GM19397 (cell line): ENCODE data around the gene GDPGP1.
"Not testable (repeated sequence)": the region's sequence is repeated elsewhere in the genome, so short reads cannot be mapped to it uniquely, and the experiment has no call there.

Source experiments
- ATAC-seq: cut with Tn5 transposase; IDR thresholded peaks from one replicate; pipeline ENCODE4 v1.9.1; 2021; ENCODE audit warnings: mild to moderate bottlenecking, moderate library complexity; ENCODE audit not compliant: unreplicated experiment

The GDPGP1 gene, protein sequence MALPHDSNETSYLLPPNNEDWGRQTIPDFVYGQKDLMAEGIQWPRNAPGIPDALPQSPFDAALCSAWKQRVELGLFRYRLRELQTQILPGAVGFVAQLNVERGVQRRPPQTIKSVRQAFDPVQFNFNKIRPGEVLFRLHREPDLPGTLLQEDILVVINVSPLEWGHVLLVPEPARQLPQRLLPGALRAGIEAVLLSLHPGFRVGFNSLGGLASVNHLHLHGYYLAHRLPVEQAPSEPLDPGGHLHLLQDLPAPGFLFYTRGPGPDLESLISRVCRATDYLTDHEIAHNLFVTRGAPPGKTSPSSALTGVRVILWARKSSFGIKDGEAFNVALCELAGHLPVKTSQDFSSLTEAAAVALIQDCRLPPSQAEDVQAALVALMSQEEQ

DNA sequence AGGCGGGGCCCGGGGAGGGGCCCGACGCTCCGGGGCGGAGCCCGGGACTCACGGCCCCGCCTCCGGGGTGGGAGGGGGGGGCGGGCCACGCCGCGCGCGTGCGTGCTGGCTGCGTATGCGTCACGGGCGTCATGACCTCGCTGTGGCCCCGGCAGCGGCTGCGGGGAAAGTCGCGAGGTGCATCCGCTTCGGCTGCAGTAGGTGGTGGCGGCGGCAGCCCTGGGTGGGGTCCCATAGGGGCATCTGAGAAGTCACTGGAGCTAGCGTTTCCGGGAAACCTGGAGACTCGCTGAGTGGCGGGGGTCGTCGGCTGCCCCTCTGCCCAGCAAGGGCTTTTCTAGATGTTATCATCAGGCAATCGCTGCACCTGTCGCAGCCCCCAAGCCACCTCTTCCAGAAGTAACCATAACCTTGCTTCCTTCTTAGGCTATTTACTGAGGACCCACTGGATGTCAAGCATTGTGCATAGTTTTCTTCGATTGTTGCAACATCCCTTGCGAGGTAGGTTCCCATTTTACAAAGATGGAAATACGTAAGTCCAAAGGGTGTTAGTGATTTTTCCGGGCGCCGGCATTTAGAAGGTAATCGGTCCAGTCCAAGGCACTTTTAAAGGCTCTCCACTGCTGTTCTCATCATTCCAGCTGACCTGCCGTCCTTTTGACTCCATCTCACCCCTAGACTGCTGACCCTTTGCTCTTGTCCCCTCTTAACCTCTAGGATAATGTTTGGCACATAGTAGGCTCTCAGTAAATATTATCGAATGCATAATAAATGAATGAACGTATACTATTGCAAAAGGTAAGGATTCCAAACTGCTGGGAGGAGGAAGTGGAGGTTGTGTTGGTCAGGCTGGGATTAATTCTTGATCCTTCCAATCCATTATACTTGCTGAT lies at the start of gene GDPGP1:
Gene GDPGP1, plus strand, starts transcription at position 114 of the 893 bp plus-strand sequence. CDS start 6,700 bp downstream, outside the sequence.
- ATAC-seq, result peak; percentile 72

DNA sequence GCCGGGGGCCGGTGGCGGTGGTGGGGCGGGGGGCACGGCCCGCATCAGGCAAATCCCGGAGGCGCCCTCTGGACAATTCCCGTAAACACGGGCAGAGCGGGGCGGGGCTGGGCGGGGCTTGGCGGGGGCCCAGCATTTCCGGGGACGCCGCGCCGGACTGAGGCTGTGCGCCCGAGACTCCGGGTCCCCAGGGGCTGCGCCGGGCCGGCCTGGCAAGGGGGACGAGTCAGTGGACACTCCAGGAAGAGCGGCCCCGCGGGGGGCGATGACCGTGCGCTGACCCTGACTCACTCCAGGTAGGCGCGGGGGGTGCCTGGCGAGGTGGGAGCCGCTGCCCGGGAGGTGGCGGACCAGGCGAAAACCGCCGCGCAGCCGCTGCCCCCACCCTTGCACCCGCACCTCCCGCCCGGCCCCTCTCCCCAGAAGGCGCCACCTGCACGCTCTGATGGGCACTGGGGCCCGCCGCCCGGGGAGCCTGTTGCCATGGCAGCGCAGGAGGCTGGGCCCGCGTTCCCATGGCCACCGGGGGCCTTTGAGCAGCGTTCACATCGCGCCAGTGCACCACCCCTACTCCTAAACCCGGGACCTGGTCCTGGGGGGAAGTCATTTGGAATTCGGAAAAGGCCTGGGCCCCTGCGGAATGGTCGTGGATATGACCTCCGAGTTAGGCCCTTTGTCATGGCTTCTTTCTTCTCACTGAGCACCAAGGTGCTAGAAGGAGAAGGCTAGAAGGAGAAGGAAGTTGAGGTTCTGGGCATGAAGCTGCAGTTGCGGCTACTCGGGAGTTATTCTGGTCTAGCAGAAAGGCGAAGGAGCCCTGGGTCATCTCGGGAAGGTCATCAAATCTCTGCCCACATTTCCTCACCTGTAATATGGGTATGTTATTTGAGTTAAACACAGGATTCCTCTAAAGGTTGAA lies 49.0 kb upstream of the GDPGP1 start:
- ATAC-seq, result peak; percentile 82

DNA sequence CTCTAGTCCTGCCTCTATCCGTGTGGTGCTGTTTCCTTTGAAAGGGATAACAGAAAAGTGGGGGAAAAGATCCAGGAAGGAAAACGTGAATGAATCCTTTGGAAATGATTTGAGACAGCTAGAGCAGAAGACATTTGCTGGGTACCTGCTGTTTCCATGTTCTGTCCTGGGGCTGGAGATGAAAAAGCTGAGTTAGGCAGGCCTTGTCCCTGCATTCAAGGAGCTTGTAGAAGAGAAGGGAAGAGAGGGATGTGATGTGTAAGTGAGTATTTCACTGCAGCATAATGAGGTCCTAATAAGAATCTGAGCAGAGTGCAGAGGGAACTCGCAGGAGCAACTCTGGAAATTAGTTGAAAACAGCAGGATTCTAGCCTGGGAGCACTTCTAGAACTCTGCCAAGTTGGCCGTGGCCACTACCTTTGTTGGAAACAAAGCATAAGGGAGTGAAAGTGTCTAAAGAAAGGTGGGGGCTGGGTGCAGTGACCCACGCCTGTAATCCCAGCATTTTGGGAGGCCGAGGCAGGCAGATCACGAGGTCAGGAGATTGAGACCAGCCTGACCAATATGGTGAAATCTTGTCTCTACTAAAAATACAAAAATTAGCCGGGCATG lies 46.6 kb upstream of the GDPGP1 start:
- ATAC-seq, result no peak

DNA sequence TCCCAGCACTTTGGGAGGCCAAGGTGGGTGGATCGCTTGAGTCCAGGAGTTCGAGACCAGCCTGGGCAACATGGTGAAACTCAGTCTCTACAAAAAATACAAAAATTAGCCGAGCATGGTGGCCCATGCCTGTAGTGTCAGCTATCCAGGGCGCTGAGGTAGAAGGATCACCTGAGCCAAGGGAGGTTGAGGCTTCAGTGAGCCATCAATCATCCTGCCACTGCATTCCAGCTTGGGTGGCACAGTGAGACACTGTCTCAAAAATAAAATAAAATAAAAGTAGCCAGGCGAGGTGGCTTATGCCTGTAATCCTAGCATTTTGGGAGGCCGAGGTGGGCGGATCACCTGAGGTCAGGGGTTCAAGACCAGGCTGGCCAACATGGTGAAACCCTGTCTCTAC lies 45.9 kb upstream of the GDPGP1 start:
- ATAC-seq, result not testable (repeated sequence)

DNA sequence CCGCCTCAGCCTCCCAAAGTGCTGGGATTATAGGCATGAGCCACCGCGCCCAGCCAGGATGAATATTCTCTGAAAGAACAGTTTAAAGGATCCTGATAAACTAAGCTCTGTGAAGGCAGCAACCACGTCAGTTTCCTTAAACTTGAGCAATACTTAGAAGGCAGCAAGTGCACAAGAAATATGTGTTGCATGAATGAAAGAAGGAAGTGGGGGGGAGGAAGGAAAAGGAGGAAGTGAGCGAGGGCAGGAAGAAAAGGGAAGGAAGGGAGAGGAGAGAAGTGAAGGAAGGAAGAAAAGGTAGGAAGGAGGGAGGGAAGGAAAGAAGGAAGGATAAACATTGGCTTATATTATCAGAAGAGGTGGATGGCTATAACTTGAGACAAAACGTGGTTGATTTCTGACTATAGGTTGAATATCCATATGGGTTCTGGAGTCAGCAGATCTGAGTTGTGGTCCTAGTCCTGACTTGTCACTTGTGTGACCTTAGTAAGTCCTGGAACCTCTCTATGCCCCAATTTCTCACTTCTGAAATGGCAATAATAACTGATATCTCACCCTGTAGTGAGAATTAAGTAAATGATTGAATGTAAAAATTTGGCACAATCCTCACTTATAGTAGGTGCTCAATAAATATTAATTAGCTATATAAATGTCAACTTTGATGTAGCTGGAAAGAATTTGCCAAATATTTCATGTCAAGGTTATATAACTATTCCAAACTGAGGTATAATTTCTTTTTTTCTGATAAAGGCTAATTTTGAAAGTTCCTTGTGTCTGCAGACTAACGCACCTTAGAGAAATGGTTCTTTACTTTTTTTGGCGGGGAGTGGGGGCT lies 44.9 kb upstream of the GDPGP1 start:
- no peak for ATAC-seq

DNA sequence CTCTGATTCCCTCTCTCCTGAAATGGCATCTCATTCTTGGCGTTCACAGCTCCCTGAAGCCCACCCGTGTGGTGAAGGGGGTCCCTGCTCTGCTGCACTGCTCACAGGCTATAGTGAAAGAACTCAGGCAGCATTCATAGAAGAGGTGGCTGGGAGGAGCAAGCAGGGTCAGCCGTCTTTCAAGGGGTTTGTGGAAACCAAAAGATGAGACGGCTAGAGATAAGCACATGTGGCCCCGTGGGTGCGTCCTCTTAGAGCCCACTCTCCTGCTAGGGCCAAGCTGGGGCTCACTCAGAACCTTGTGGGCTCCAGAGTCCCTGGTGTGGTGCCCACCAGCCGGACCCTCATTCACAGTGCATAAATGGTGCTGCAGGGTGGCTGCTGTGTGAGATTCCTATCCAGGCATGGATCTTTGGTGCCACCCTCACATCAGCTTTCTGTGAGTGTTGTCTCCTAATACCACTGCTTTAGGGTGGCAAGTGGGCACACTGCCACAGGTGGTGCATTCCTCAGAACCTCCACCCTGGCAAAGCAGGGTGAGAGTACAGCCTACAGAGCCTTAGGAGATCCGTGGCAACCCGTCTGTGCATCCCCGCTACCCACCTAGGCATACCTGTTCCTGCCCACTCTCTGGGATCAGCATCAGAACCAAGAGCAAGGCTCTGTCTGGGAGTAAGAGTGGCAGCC lies 44.1 kb upstream of the GDPGP1 start:
- no peak for ATAC-seq

DNA sequence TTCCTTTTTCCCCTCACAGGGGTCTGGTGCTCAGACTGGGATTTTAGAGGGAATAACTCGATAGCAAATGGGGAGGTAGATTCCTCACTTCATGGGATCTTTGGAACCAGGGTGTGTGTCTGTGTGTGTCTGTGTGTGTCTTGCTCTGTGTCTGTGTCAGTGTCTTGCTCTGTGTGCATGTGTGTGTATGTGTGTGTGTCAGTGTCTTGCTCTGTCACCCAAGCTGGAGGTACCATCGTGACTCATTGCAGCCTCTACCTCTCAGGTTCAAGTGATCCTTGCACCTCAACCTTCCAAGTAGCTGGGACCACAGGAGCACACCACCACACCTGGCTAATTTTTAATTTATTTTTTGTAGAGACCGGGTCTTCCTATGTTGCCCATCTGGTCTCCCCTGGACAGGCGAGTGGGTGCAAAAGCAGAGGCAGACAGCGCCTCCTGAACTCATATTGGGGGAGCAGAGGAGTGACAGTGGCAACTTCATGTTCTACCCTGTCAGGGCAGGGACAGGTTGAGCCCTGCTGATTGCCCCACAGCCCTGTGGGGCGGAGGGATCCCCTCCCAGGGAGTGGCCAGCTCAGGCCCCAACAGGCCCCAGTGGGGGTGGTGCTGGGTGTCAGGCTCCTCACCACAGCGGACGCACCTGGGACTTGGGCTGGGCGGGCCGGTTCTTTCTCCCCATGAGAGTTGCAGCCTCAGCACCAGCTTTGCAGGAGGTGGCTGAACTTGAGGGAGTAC lies 43.2 kb upstream of the GDPGP1 start:
- no peak for ATAC-seq

DNA sequence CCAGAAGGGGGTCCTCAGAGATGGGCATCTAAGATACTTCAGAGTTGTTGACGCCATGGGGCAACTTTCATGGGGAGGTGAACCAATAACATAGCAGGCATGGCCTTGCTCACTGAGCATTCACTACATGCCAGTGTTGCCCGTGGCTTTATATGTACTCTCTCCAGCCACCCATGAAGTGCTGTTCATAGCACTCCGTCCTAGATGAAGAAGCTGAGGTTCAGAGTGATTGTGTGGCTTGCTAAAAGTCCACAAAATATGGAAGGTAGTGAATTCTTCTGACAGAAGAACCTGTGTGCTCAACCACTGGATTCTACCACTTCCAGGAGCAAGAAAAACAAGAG lies 42.7 kb upstream of the GDPGP1 start:
- ATAC-seq, result no peak

DNA sequence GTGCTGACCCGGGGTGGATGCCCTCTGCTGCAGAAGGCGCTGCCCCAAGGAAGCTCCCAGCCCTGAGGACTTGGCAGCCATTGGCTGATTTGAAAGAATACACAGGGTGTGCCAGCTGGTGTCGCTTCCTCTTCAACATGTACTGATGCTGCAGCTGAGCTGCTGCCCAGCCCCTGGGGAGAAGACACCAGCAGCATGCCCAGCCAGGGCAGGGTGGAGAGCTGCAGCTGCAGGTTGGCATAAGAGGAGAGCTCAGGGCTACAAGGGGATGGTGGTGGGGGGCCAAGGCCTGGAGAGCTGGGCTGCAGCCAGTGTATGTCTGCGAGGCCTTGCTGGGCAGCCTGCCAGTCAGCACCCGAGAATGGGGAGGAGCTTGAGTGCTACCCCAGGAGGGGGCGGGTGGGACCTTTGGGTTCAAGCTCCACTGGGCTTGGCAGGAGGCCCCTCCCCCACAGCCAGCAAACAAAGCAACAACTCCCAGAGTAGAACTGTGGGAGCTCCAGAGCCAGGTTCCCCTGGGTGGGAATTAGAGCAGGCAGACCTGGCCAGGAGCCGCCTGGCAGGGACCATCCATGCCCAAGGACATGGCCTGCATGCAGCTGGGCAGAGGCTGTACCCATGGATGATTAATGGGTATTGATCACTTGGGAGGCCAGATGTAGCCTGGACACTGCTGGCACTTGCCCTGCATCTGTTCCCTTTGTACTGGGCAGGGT lies 42.1 kb upstream of the GDPGP1 start:
- ATAC-seq, result peak; percentile 78

DNA sequence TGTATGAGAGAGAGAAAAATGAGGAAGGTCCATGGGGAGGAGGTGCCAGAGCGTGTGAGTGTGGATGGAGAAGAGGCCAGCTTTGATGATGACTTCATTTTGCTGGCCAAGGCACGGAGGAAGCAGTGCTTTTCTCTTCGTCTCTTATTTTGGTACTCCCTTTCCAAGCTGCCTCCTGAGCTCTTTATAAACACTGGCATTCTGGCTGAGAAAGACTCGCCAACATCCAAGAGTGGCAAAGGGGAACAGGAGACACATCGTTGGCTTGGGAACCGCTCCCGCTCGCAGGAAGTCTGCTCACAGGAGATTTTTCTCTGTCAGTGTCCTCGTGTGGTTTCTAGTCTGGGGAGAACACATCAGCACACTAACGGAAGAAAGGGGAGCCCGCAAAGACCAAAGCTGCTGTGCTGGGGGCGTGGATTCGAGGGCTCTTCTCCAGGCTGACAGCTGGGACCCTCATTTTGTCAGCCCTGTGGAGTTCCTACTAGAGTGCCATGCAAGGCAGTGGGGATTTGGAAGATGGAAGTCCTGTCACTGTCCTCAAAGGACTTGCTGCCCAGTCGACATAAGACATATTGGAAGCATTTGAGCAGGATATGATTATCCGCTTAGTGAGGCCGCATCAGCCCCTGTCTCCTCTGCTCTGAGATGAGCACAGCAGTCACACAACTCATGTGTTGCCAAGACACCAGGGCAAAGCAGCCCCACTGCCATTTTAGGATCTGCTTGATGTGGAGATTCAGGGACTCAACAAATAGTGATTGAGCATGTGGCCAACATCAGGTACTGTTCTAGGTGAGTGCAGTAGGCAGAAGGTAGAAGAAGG lies 40.8 kb upstream of the GDPGP1 start:
- no peak for ATAC-seq

DNA sequence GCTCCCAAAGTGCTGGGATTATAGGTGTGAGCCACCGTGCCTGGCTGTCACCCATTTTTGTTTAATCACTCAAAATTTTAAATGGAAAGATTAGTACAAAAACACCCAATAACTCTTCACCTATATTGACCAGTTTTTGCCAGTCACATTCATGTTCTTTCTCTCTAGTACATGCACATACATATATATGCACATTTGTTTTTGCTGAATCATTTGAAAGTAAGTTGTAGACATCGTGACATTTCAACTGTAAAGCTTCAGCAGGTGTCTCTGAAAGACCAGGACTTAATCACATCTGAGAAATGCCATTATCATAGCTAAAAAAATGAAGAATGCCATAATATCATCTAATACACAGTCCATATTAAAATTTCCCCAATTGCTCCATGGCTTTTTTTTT lies 39.4 kb upstream of the GDPGP1 start:
- ATAC-seq, result no peak

DNA sequence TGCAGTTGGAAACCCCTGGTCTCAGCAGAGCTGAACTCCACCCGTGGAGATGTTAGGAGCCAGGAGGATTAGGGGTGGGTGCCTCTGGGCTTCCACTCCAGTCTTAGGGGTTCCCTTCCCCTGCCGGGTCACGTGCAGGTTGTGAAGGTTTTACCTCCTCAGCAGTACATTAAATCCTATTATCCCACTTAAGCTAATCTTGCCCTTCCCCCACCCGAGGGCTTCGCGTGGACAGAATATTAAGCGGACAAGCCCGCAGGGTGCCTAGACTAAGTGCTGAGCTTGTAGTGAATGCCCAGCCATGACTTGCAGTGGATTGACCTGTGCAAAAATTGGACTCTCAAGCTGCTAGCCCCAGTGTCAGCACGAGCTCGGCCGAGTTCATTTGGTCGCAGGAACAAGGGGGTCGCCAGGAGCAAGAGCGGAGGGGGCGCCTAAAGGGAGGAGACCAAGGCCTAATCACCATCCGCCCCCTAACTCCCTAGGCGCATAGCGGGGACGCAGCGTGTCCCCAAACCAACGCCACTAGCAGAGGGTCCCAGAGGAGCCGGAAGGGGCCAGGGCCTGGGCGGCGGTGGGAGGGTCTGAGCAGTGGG lies 33.4 kb upstream of the GDPGP1 start:
- ATAC-seq, result no peak

DNA sequence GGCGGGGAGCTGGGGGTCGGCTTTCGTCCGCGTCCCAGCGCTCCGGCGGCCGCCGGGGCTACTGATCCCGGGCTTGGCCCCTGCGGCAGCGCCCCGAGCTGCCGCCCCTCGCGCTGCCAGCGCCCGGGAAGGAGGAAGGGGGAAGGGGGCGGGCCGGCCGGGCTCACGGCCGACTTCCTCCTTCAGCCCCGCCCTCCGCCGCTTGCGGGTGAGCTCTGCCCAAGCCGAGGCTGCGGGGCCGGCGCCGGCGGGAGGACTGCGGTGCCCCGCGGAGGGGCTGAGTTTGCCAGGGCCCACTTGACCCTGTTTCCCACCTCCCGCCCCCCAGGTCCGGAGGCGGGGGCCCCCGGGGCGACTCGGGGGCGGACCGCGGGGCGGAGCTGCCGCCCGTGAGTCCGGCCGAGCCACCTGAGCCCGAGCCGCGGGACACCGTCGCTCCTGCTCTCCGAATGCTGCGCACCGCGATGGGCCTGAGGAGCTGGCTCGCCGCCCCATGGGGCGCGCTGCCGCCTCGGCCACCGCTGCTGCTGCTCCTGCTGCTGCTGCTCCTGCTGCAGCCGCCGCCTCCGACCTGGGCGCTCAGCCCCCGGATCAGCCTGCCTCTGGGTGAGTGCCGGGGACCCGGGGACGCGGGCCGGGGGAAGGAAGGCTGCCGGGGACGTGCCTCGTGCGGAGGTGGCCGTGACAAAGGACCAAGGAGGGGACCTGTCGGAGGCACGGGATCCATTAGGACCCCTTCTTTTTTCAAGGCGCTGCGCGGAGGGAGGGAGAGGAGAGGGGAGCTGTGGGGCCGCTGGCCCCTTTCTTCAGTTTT lies 32.7 kb upstream of the GDPGP1 start, which contains the start of gene SEMA4B:
Gene SEMA4B, plus strand, starts transcription at position 201 of the 814 bp plus-strand sequence. Its CDS starts 249 bp downstream, at position 450.
- ATAC-seq, result peak; percentile 84

DNA sequence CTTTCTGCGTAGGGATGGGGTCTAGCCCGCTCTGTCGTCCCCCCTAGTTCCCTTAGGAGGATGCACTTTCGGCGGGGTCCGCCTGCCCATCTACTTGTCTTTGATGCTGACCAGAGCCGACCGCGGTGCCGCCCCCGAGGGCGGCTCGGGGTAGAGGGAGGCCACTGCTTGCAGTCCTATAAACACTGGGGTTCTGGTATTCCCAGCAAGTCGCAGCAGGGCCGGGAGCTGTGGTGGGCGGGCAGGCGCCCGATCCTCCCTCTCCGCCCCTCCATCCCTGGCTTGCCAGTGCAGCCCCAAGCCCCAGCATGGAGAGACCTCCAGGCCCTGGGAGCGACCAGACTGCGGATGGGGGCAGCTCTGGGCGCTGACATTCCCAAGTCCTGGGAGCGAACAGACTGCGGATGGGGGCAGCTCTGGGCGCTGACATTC lies 32.0 kb upstream of the GDPGP1 start:
- no peak for ATAC-seq

DNA sequence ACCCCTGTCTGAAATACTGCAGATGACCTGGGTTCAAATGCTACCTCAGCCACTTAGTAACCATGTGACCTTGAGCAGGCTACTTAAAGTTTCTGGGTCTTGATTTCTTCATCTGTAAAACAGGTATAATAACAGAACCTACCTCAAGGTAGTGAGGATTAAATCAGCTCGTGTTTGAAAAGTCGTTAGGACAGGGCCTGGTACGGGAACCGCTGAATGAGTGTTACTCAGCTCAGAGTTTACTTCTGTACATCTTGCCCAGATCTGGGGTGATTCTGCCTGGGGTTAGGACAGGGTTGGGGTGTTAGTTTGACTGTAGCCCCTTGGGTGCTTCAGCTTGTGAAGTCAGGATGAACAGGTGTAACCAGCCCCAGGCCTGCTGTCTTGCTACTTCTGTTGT lies 31.1 kb upstream of the GDPGP1 start:
- no peak for ATAC-seq
